Esophagus muscularis mucosa (tissue), 4 donors: ENCODE measurements around the gene LRRFIP2.

Experiments
- EP300 ChIP-seq: sonication (generic); formaldehyde crosslinking; IDR thresholded peaks from one replicate; pipeline ENCODE4 v1.6.1; 2017; ENCODE audit warnings: antibody characterized with exemption
- POLR2AphosphoS5 ChIP-seq, 2 donors: sonication (generic); formaldehyde crosslinking; IDR thresholded peaks; one replicate each; pipeline ENCODE4 v1.6.1; 2017; ENCODE audit warnings: antibody characterized with exemption in 2 of 2
- TF ChIP-seq, protein P1 (sequence below), 3 experiments: fragments of 200-600 bp in 2 of 3; fragments of 450-650 bp in 1 of 3; sonication (generic) in 2 of 3; IDR thresholded peaks; one replicate each; pipeline ENCODE4 v1.5.1; 2017 to 2019; ENCODE audit warnings: antibody characterized with exemption in 3 of 3, mild to moderate bottlenecking in 2 of 3, moderate library complexity in 1 of 3

- TF ChIP-seq, protein P1, sequence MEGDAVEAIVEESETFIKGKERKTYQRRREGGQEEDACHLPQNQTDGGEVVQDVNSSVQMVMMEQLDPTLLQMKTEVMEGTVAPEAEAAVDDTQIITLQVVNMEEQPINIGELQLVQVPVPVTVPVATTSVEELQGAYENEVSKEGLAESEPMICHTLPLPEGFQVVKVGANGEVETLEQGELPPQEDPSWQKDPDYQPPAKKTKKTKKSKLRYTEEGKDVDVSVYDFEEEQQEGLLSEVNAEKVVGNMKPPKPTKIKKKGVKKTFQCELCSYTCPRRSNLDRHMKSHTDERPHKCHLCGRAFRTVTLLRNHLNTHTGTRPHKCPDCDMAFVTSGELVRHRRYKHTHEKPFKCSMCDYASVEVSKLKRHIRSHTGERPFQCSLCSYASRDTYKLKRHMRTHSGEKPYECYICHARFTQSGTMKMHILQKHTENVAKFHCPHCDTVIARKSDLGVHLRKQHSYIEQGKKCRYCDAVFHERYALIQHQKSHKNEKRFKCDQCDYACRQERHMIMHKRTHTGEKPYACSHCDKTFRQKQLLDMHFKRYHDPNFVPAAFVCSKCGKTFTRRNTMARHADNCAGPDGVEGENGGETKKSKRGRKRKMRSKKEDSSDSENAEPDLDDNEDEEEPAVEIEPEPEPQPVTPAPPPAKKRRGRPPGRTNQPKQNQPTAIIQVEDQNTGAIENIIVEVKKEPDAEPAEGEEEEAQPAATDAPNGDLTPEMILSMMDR (IDR thresholded peaks at IDR 0.05), result no peak
- no peak for TF ChIP-seq POLR2AphosphoS5 (IDR thresholded peaks at IDR 0.05)
- no peak for TF ChIP-seq EP300
These were observed 576 bp downstream of the LRRFIP2 start for GRCh38 chr3:37173806-37174205.
